ENCODE measurements around the gene USP49.

- TF ChIP-seq, protein P1, sequence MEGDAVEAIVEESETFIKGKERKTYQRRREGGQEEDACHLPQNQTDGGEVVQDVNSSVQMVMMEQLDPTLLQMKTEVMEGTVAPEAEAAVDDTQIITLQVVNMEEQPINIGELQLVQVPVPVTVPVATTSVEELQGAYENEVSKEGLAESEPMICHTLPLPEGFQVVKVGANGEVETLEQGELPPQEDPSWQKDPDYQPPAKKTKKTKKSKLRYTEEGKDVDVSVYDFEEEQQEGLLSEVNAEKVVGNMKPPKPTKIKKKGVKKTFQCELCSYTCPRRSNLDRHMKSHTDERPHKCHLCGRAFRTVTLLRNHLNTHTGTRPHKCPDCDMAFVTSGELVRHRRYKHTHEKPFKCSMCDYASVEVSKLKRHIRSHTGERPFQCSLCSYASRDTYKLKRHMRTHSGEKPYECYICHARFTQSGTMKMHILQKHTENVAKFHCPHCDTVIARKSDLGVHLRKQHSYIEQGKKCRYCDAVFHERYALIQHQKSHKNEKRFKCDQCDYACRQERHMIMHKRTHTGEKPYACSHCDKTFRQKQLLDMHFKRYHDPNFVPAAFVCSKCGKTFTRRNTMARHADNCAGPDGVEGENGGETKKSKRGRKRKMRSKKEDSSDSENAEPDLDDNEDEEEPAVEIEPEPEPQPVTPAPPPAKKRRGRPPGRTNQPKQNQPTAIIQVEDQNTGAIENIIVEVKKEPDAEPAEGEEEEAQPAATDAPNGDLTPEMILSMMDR (IDR thresholded peaks at IDR 0.05): no peak
- no peak for TF ChIP-seq POLR2A (IDR thresholded peaks at IDR 0.05)
Observed at GRCh38 chr6:41942067-41942851, 47.1 kb upstream of the USP49 start.
